Hematopoietic multipotent progenitor cell treated with erythropoietin and hydrocortisone succinate and interleukin-3 and kit ligand, for 6 days (in vitro differentiated cells): Measurements from ENCODE around the gene TEAD4.
"Not testable (repeated sequence)": the region's sequence is repeated elsewhere in the genome, so short reads cannot be mapped to it uniquely, and the experiment has no call there.

Source experiments
- DNase-seq: peaks from one replicate; pipeline ENCODE4 v3.0.0-alpha.2; 2015

Gene TEAD4

GRCh38 chr12:3054374-3054773 lies 95.2 kb downstream of the TEAD4 start:
- DNase-seq: no peak

GRCh38 chr12:3055026-3055703 lies 96.0 kb downstream of the TEAD4 start:
- DNase-seq: no peak

- DNase-seq: no peak
Measured at GRCh38 chr12:3055704-3056467, 96.7 kb downstream of the TEAD4 start.

- DNase-seq: no peak
Measured at GRCh38 chr12:3061059-3061458, 101.9 kb downstream of the TEAD4 start.

- no peak for DNase-seq
Measured at GRCh38 chr12:3061501-3062215, 102.5 kb downstream of the TEAD4 start.

GRCh38 chr12:3065300-3065699 lies 106.1 kb downstream of the TEAD4 start:
- DNase-seq: no peak

- DNase-seq: not testable (repeated sequence)
Measured at GRCh38 chr12:3065846-3066245, 106.6 kb downstream of the TEAD4 start.

- no peak for DNase-seq
Measured at GRCh38 chr12:3069714-3070113, 110.5 kb downstream of the TEAD4 start.

GRCh38 chr12:3071107-3071506 lies 111.9 kb downstream of the TEAD4 start:
- no peak for DNase-seq

GRCh38 chr12:3071710-3072109 lies 112.5 kb downstream of the TEAD4 start:
- no peak for DNase-seq

- DNase-seq: peak; percentile 87
Measured at GRCh38 chr12:3073438-3074250, 114.4 kb downstream of the TEAD4 start.

- DNase-seq: no peak
Measured at GRCh38 chr12:3075315-3075714, 116.1 kb downstream of the TEAD4 start.

- peak; percentile 65 for DNase-seq
Measured at GRCh38 chr12:3076730-3077571, 117.8 kb downstream of the TEAD4 start, which contains the start of gene TSPAN9. TSS of gene TSPAN9 (plus strand) at chr12:3077379. CDS start at chr12:3201194, 123,815 bp downstream.

GRCh38 chr12:3077572-3078081 lies 118.4 kb downstream of the TEAD4 start:
- DNase-seq: peak; percentile 19

GRCh38 chr12:3078086-3078820 lies 119.1 kb downstream of the TEAD4 start:
- no peak for DNase-seq

GRCh38 chr12:3081091-3081490 lies 121.9 kb downstream of the TEAD4 start:
- DNase-seq: no peak

- DNase-seq: no peak
Measured at GRCh38 chr12:3081886-3082285, 122.7 kb downstream of the TEAD4 start.

GRCh38 chr12:3083241-3083920 lies 124.2 kb downstream of the TEAD4 start:
- DNase-seq: no peak

GRCh38 chr12:3083921-3084347 lies 124.7 kb downstream of the TEAD4 start:
- DNase-seq: no peak

GRCh38 chr12:3084742-3085141 lies 125.5 kb downstream of the TEAD4 start:
- DNase-seq: no peak
